GM12892 (cell line): ENCODE measurements around the gene FSIP1.

ENCODE experiments used
- POLR2A ChIP-seq: IDR thresholded peaks from 2 replicates; pipeline ENCODE4 v1.6.1; 2011; ENCODE audit warnings: low read depth, low read length, control low read depth
- POLR2AphosphoS5 ChIP-seq: IDR thresholded peaks from 2 replicates; pipeline ENCODE4 v1.6.1; 2011; ENCODE audit warnings: low read depth, low read length, control low read depth
- TAF1 ChIP-seq: IDR thresholded peaks from 2 replicates; pipeline ENCODE4 v1.6.1; 2011; ENCODE audit warnings: low read depth, mild to moderate bottlenecking, control low read depth, low read length, borderline replicate concordance

GRCh38 chr15:39798382-39798781 lies 15.7 kb upstream of the FSIP1 start:
- TF ChIP-seq TAF1 (no peak), POLR2A (no peak), POLR2AphosphoS5 (no peak)
